ENCODE results near the gene SMYD3. TPM values are rescaled to one million over a fixed set of nuclear protein-coding genes. Genes with fewer than 3 reads are reported as not detected.

The SMYD3 gene
- polyA plus RNA-seq, result 39.4 and 48.6 TPM in 2 replicates
- polyA minus RNA-seq, result 43.6 and 49.5 TPM in 2 replicates

DNA sequence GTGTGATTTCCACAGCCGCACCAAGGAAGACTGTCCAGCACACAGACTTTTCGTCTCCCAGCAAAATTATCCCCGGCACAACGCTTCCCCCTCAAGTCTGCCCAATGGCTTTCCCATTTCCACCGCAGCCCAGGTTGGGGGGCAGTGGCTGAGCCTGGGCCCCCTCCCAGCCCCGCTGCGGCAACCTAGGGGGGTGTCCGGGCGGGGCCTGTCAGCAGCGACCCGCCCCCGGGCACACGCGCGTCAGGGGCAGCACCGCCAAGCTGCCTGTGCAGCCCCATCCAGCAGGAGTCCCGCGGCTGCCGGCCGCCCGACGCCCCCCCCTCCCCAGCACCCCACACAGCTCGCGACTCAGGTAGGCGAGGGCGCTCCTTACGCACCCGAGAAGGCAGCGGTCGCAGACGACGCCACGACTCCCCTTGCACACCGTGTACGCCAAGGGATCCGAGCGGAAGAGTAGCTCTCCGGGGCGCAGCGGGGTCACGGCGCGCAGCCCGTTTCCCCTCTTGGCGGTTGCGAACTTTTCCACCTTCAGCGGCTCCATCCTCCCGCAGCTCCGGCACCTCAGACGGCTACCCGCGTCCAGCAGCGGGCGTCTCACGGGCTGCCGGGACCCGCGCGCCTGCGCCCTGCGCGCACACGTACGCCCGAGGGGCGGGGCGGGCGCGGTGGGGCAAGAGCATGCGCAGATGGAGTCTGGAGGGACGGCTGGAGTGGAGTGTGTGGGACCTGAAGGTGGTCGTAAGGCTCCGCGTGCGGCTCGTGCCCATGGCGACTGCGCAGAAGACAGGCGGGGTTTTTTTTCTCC, at the start of gene SMYD3:
TSS of gene SMYD3 (minus strand) at position 606 of the 808 bp plus-strand sequence.
- H3K27me3 ChIP-seq (ENCODE audit: insufficient read depth, low read depth, low read length), result no peaks in the 10 kb centered on the region
- H3K79me2 ChIP-seq (replicated peaks; ENCODE audit: insufficient read depth, low read length), result no peaks in the 10 kb centered on the region
- peak within 1 kb of the TSS; percentile 68 for H2AFZ ChIP-seq (ENCODE audit: low read depth, low read length)
- no peaks in the 10 kb centered on the region for H3K9me3 ChIP-seq (ENCODE audit: low read length)
- peak; percentile 9 for TF ChIP-seq EP300 (conservative IDR thresholded peaks at IDR 0.05; ENCODE audit: poor library complexity, severe bottlenecking)
- TF ChIP-seq SMC3 (conservative IDR thresholded peaks at IDR 0.05; ENCODE audit: poor library complexity), result peak; percentile 33
- TF ChIP-seq EZH2 (IDR thresholded peaks at IDR 0.05; ENCODE audit: borderline replicate concordance, insufficient read depth, low read length, poor library complexity, severe bottlenecking), result no peak
- TF ChIP-seq MXI1 (conservative IDR thresholded peaks at IDR 0.05; ENCODE audit: poor library complexity, severe bottlenecking), result peak; percentile 59
- TF ChIP-seq, protein P1, sequence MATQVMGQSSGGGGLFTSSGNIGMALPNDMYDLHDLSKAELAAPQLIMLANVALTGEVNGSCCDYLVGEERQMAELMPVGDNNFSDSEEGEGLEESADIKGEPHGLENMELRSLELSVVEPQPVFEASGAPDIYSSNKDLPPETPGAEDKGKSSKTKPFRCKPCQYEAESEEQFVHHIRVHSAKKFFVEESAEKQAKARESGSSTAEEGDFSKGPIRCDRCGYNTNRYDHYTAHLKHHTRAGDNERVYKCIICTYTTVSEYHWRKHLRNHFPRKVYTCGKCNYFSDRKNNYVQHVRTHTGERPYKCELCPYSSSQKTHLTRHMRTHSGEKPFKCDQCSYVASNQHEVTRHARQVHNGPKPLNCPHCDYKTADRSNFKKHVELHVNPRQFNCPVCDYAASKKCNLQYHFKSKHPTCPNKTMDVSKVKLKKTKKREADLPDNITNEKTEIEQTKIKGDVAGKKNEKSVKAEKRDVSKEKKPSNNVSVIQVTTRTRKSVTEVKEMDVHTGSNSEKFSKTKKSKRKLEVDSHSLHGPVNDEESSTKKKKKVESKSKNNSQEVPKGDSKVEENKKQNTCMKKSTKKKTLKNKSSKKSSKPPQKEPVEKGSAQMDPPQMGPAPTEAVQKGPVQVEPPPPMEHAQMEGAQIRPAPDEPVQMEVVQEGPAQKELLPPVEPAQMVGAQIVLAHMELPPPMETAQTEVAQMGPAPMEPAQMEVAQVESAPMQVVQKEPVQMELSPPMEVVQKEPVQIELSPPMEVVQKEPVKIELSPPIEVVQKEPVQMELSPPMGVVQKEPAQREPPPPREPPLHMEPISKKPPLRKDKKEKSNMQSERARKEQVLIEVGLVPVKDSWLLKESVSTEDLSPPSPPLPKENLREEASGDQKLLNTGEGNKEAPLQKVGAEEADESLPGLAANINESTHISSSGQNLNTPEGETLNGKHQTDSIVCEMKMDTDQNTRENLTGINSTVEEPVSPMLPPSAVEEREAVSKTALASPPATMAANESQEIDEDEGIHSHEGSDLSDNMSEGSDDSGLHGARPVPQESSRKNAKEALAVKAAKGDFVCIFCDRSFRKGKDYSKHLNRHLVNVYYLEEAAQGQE (IDR thresholded peaks at IDR 0.05; ENCODE audit: borderline replicate concordance), result no peak
- no peak for TF ChIP-seq TAF1 (IDR thresholded peaks at IDR 0.05; ENCODE audit: low read depth)
- TF ChIP-seq, protein P2, sequence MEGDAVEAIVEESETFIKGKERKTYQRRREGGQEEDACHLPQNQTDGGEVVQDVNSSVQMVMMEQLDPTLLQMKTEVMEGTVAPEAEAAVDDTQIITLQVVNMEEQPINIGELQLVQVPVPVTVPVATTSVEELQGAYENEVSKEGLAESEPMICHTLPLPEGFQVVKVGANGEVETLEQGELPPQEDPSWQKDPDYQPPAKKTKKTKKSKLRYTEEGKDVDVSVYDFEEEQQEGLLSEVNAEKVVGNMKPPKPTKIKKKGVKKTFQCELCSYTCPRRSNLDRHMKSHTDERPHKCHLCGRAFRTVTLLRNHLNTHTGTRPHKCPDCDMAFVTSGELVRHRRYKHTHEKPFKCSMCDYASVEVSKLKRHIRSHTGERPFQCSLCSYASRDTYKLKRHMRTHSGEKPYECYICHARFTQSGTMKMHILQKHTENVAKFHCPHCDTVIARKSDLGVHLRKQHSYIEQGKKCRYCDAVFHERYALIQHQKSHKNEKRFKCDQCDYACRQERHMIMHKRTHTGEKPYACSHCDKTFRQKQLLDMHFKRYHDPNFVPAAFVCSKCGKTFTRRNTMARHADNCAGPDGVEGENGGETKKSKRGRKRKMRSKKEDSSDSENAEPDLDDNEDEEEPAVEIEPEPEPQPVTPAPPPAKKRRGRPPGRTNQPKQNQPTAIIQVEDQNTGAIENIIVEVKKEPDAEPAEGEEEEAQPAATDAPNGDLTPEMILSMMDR (IDR thresholded peaks at IDR 0.05; ENCODE audit: poor library complexity, severe bottlenecking), result peak; percentile 52
- peak; percentile 40 for TF ChIP-seq RAD21 (conservative IDR thresholded peaks at IDR 0.05)
- peak; percentile 68 for TF ChIP-seq POLR2AphosphoS5 (IDR thresholded peaks at IDR 0.05)
- no peaks in the 10 kb centered on the region for H3F3A ChIP-seq (ENCODE audit: insufficient read depth, low read length, poor library complexity, severe bottlenecking)
- H3K9ac ChIP-seq (ENCODE audit: low read length), result peak within 1 kb of the TSS; percentile 67
- H3K36me3 ChIP-seq (ENCODE audit: insufficient read depth, low read length), result no peaks in the 10 kb centered on the region
- H3K4me3 ChIP-seq (ENCODE audit: low read length), result peak within 1 kb of the TSS; percentile 95
- H3K27ac ChIP-seq (ENCODE audit: low read length), result peak within 1 kb of the TSS; percentile 53
- H3K4me2 ChIP-seq (ENCODE audit: low read length), result peak within 1 kb of the TSS; percentile 67
- no peaks in the 10 kb centered on the region for H4K20me1 ChIP-seq (ENCODE audit: insufficient read depth)
- no peaks in the 10 kb centered on the region for H3K9me2 ChIP-seq (ENCODE audit: insufficient read depth, low read length)

DNA sequence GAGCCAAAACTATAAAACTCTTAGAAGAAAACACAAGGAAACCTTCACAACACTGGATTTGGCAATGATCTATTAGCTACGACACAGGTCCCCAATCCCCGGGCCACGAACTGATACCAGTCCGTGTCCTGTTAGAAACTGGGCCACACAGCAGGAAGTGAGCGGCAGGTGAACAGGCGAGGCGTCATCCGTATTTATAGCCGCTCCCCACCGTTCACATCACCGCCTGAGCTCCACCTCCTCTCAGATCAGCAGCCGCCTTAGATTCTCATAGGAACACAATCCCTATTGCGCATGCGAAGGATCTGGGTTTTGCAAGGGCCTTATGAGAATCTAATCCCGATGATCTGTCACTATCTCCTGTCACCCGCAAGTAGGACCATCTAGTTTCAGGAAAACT, 47.1 kb upstream of the SMYD3 start:
- H3K9ac ChIP-seq (ENCODE audit: low read length), result no peak overlapping the region
- no peak overlapping the region for H3K4me3 ChIP-seq (ENCODE audit: low read length)
- no peaks in the 10 kb centered on the region for H3K27me3 ChIP-seq (ENCODE audit: insufficient read depth, low read depth, low read length)
- no peaks in the 10 kb centered on the region for H3K9me2 ChIP-seq (ENCODE audit: insufficient read depth, low read length)
- H3K36me3 ChIP-seq (ENCODE audit: insufficient read depth, low read length), result no peaks in the 10 kb centered on the region
- no peaks in the 10 kb centered on the region for H3K79me2 ChIP-seq (replicated peaks; ENCODE audit: insufficient read depth, low read length)
- TF ChIP-seq, protein P2 (IDR thresholded peaks at IDR 0.05; ENCODE audit: poor library complexity, severe bottlenecking), result no peak
- TF ChIP-seq POLR2AphosphoS5 (IDR thresholded peaks at IDR 0.05) (no peak), SMC3 (conservative IDR thresholded peaks at IDR 0.05; ENCODE audit: poor library complexity) (no peak), RAD21 (conservative IDR thresholded peaks at IDR 0.05) (no peak), TAF1 (IDR thresholded peaks at IDR 0.05; ENCODE audit: low read depth) (no peak), EP300 (conservative IDR thresholded peaks at IDR 0.05; ENCODE audit: poor library complexity, severe bottlenecking) (no peak), MXI1 (conservative IDR thresholded peaks at IDR 0.05; ENCODE audit: poor library complexity, severe bottlenecking) (no peak), EZH2 (IDR thresholded peaks at IDR 0.05; ENCODE audit: borderline replicate concordance, insufficient read depth, low read length, poor library complexity, severe bottlenecking) (no peak)
- TF ChIP-seq, protein P1 (IDR thresholded peaks at IDR 0.05; ENCODE audit: borderline replicate concordance), result no peak
- no peak overlapping the region for H2AFZ ChIP-seq (ENCODE audit: low read depth, low read length)
- H3K27ac ChIP-seq (ENCODE audit: low read length), result no peak overlapping the region
- H3F3A ChIP-seq (ENCODE audit: insufficient read depth, low read length, poor library complexity, severe bottlenecking), result no peaks in the 10 kb centered on the region
- no peaks in the 10 kb centered on the region for H3K9me3 ChIP-seq (ENCODE audit: low read length)
- H4K20me1 ChIP-seq (ENCODE audit: insufficient read depth), result no peaks in the 10 kb centered on the region
- no peak overlapping the region for H3K4me2 ChIP-seq (ENCODE audit: low read length)

All from neural cell (in vitro differentiated cells).